22Rv1 (cell line): Measurements from ENCODE around the gene TMOD4.

Source experiments
- H3K27ac ChIP-seq: fragments of 450-650 bp; 2 replicates; pipeline ENCODE4 v1.5.1; 2017
- CTCF ChIP-seq: fragments of 450-650 bp; IDR thresholded peaks from 2 replicates; pipeline ENCODE4 v1.5.1; 2017; ENCODE audit warnings: mild to moderate bottlenecking
- ZFX ChIP-seq: fragments of 450-650 bp; IDR thresholded peaks from 2 replicates; pipeline ENCODE4 v1.6.1; 2017; ENCODE audit warnings: antibody characterized with exemption, borderline replicate concordance

The TMOD4 gene

GRCh38 chr1:151187205-151187604 is 11.4 kb upstream of the TMOD4 start:
- TF ChIP-seq ZFX (no peak), CTCF (no peak)
- H3K27ac ChIP-seq: no peak overlapping the region

- no peak overlapping the region for H3K27ac ChIP-seq
- TF ChIP-seq ZFX (no peak), CTCF (no peak)
Measured at GRCh38 chr1:151184211-151184610, 8.4 kb upstream of the TMOD4 start.

GRCh38 chr1:151176514-151177045 is 799 bp upstream of the TMOD4 start:
- TF ChIP-seq CTCF: no peak
- TF ChIP-seq ZFX: no peak
- H3K27ac ChIP-seq: no peak overlapping the region

GRCh38 chr1:151175041-151175741 is 590 bp downstream of the TMOD4 start:
- H3K27ac ChIP-seq: no peak overlapping the region
- TF ChIP-seq ZFX (no peak), CTCF (no peak)

- no peak for TF ChIP-seq ZFX
- no peak for TF ChIP-seq CTCF
- H3K27ac ChIP-seq: no peak overlapping the region; the same call in 1 of the 2 replicates
Measured at GRCh38 chr1:151171190-151171589, 4.6 kb downstream of the TMOD4 start.

- TF ChIP-seq CTCF (no peak), ZFX (no peak)
- no peak overlapping the region; the same call in 1 of the 2 replicates for H3K27ac ChIP-seq
Measured at GRCh38 chr1:151167116-151167515, 8.7 kb downstream of the TMOD4 start.

GRCh38 chr1:151166505-151166956 is 9.2 kb downstream of the TMOD4 start:
- TF ChIP-seq ZFX (no peak), CTCF (no peak)
- H3K27ac ChIP-seq: peak overlapping the region; percentile 68
